HG02870 (cell line): ENCODE measurements around the gene P2RX4.
"Not testable (repeated sequence)": the region's sequence is repeated elsewhere in the genome, so short reads cannot be mapped to it uniquely, and the experiment has no call there.

ENCODE experiments used
- ATAC-seq: cut with Tn5 transposase; IDR thresholded peaks from one replicate; pipeline ENCODE4 v1.9.1; 2021; ENCODE audit warnings: mild to moderate bottlenecking, moderate library complexity; ENCODE audit not compliant: unreplicated experiment

Gene P2RX4

GRCh38 chr12:121273364-121273896, 63.5 kb downstream of the P2RX4 start:
- no peak for ATAC-seq

- ATAC-seq: no peak
Measured at GRCh38 chr12:121274036-121274763, 64.3 kb downstream of the P2RX4 start.

GRCh38 chr12:121277374-121277759, 67.4 kb downstream of the P2RX4 start:
- ATAC-seq: no peak

GRCh38 chr12:121278169-121279070, 68.5 kb downstream of the P2RX4 start:
- ATAC-seq: no peak

GRCh38 chr12:121279071-121279375, 69.1 kb downstream of the P2RX4 start:
- no peak for ATAC-seq

GRCh38 chr12:121279507-121279915, 69.6 kb downstream of the P2RX4 start:
- ATAC-seq: no peak

GRCh38 chr12:121280531-121280930, 70.6 kb downstream of the P2RX4 start:
- not testable (repeated sequence) for ATAC-seq

- ATAC-seq: not testable (repeated sequence)
Measured at GRCh38 chr12:121281116-121281515, 71.2 kb downstream of the P2RX4 start.

GRCh38 chr12:121282072-121282742, 72.3 kb downstream of the P2RX4 start:
- no peak for ATAC-seq

- ATAC-seq: not testable (repeated sequence)
Measured at GRCh38 chr12:121282910-121283309, 73.0 kb downstream of the P2RX4 start.

GRCh38 chr12:121283388-121283787, 73.5 kb downstream of the P2RX4 start:
- ATAC-seq: no peak
